Measurements from ENCODE around the gene RGS19.
A peak's percentile ranks its signal among the peaks of the same experiment; 100 is the strongest.

Gene RGS19

GRCh38 chr20:64076061-64076997 lies 3.0 kb downstream of the RGS19 start:
- DNase-seq: no peak

GRCh38 chr20:64075556-64075955 lies 3.8 kb downstream of the RGS19 start:
- no peak for DNase-seq

- no peak for DNase-seq
These were observed 4.4 kb downstream of the RGS19 start for GRCh38 chr20:64074963-64075362.

GRCh38 chr20:64074184-64074789 lies 5.0 kb downstream of the RGS19 start:
- DNase-seq: no peak

- no peak for DNase-seq
These were observed 5.7 kb downstream of the RGS19 start for GRCh38 chr20:64073476-64074183.

- DNase-seq: no peak
These were observed 6.7 kb downstream of the RGS19 start for GRCh38 chr20:64072498-64073063.

- no peak for DNase-seq
These were observed 7.7 kb downstream of the RGS19 start for GRCh38 chr20:64071341-64072332.

- DNase-seq: no peak
These were observed 8.9 kb downstream of the RGS19 start for GRCh38 chr20:64070244-64070993.

GRCh38 chr20:64069614-64070243 lies 9.6 kb downstream of the RGS19 start:
- no peak for DNase-seq

GRCh38 chr20:64069209-64069613 lies 10.1 kb downstream of the RGS19 start:
- no peak for DNase-seq

- no peak for DNase-seq
These were observed 10.7 kb downstream of the RGS19 start for GRCh38 chr20:64068386-64069208.

GRCh38 chr20:64067733-64068307 lies 11.5 kb downstream of the RGS19 start:
- no peak for DNase-seq

- no peak for DNase-seq
These were observed 12.2 kb downstream of the RGS19 start for GRCh38 chr20:64067005-64067632.

- peak; percentile 84 for DNase-seq
These were observed 13.4 kb downstream of the RGS19 start for GRCh38 chr20:64065974-64066343.

GRCh38 chr20:64065062-64065973 lies 14.0 kb downstream of the RGS19 start:
- no peak for DNase-seq

GRCh38 chr20:64064145-64064698 lies 15.1 kb downstream of the RGS19 start:
- no peak for DNase-seq

GRCh38 chr20:64063389-64064144 lies 15.8 kb downstream of the RGS19 start:
- DNase-seq: no peak

All from NK-92 treated with Interleukin-12 subunit alpha and Interleukin-12 subunit beta, amount 100 ng/mL, for 24 hours (cell line).